Breast epithelium (tissue), 3 donors: ENCODE results near the gene ARMH4.

Experiments used
- CTCF ChIP-seq, 3 donors: fragments of 450-650 bp; IDR thresholded peaks; one replicate each; pipeline ENCODE4 v1.5.1; 2016 to 2017; ENCODE audit warnings: antibody characterized with exemption in 3 of 3, mild to moderate bottlenecking in 3 of 3, moderate library complexity in 3 of 3
- POLR2A ChIP-seq: fragments of 450-650 bp; IDR thresholded peaks from one replicate; pipeline ENCODE4 v1.6.1; 2016; ENCODE audit warnings: antibody characterized with exemption, mild to moderate bottlenecking, moderate library complexity

DNA sequence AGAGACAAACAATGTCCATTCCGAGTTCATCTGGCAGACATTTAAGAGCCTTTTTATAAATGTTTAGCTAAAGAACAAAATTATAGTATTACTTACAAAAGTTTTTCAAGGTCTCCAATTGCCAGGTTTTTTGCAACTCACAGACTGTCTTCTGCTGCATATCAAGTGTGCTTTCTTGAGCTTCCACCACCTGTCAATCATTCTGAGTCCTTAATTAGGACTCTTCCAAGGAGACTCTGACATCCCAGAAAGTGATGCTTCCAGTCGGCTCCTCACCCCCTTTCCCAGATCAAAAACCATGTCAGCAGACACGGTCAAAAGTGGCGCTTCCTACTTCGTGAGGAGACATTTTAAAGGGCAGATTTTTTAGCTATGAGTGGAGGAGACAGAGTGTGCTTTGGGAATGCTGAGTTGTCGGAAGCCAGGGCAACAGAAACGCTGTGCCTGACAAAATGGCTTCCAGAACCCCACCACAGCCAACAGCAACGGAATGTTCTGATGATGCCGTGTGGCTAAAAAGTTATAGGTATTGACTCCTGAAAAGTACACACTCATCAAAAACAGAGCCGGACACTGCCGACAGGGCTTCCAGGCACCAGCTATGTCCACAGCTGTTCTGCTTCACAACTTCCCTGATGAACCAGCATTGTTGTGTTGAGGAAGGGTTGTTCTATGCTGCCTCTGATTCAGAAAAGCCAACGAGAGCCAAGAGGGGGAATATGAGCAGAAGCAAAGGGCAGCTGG lies 170.0 kb downstream of the ARMH4 start:
- TF ChIP-seq POLR2A (no peak), CTCF (IDR thresholded peaks at IDR 0.05) (no peak)
